HCT116 (cell line): ENCODE data around the gene NFKB1. TPM values are rescaled to one million over a fixed set of nuclear protein-coding genes. Genes with fewer than 3 reads are reported as not detected.

ENCODE experiments used
- ATAC-seq: fragments of 200-7000 bp; cut with Tn5 transposase; 2 replicates; pipeline ENCODE4 v1.9.1; 2020; ENCODE audit warnings: mild to moderate bottlenecking, moderate library complexity
- BruUV-seq: library from RNA; stranded (reverse); fragments of 400-500 nt; replicated peaks from 2 replicates; lab custom pipeline; 2021; lab: Mats Ljungman, UMichigan
- CTCF ChIA-PET: fragments of 300-600 bp; sonication (Branson Sonifier 250); formaldehyde crosslinking; loops from one replicate; lab custom pipeline; 2021; ENCODE audit warnings: antibody characterized with exemption; lab: Charles Lee
- POLR2A ChIA-PET: fragments of 300-600, 350-600 bp; sonication (Branson Sonifier 250); formaldehyde crosslinking; loops from one replicate; lab custom pipeline; 2021; ENCODE audit warnings: antibody characterized with exemption; lab: Charles Lee
- RAD21 ChIA-PET, 2 experiments: fragments of 300-600 bp; sonication (Branson Sonifier 250); formaldehyde crosslinking; loops; one replicate each; lab custom pipeline; 2023; ENCODE audit warnings: low total read pairs in 2 of 2; ENCODE audit not compliant: uncharacterized antibody in 2 of 2, unreplicated experiment in 2 of 2, low non-redundant PET in 1 of 2; lab: Charles Lee
- DNase-seq: peaks from one replicate; pipeline ENCODE4 v3.0.0-alpha.2; 2010; ENCODE audit warnings: low read depth, low spot score
- H2AFZ ChIP-seq: fragments of 200-600 bp; shearing (Covaris generic), sonication (generic); 2 replicates; pipeline ENCODE4 v1.6.1; 2017; ENCODE audit warnings: low read depth, mixed run types, mixed read lengths, antibody characterized with exemption, low read length; ENCODE audit not compliant: poor library complexity, severe bottlenecking
- H3K27ac ChIP-seq: 2 replicates; pipeline ENCODE4 v1.5.1; 2012; ENCODE audit warnings: low read depth, low read length
- H3K27me3 ChIP-seq: fragments of 200-600 bp; sonication (generic); 2 replicates; pipeline ENCODE4 v1.6.1; 2016; ENCODE audit warnings: mixed run types, low read length, mixed read lengths; ENCODE audit not compliant: insufficient read depth
- H3K36me3 ChIP-seq, 2 experiments: fragments of 200-500 bp in 1 of 2; fragments of 200-600 bp in 1 of 2; sonication (Bioruptor generic) in 1 of 2; sonication (generic) in 1 of 2; 2 replicates each; pipeline versions ENCODE4 v1.5.1 to v1.6.1; 2014 to 2016; ENCODE audit warnings: low read length in 2 of 2, inconsistent platforms in 1 of 2, mixed read lengths in 1 of 2, mixed run types in 1 of 2; ENCODE audit not compliant: insufficient read depth in 2 of 2, control insufficient read depth in 1 of 2
- H3K4me1 ChIP-seq, 2 experiments: fragments of 200-600 bp in 1 of 2; sonication (generic) in 1 of 2; 2 replicates each; pipeline versions ENCODE4 v1.5.1 to v1.6.1; 2012 to 2017; ENCODE audit warnings: low read length in 2 of 2, inconsistent platforms in 1 of 2, mild to moderate bottlenecking in 1 of 2, mixed read lengths in 1 of 2, mixed run types in 1 of 2, moderate library complexity in 1 of 2; ENCODE audit not compliant: insufficient read depth in 2 of 2, control insufficient read depth in 1 of 2
- H3K4me2 ChIP-seq: fragments of 200-600 bp; sonication (generic); 2 replicates; pipeline ENCODE4 v1.6.1; 2017; ENCODE audit warnings: mixed run types, low read length, mixed read lengths
- H3K4me3 ChIP-seq, 2 experiments: fragments of 200-600 bp in 1 of 2; sonication (generic) in 1 of 2; replicated peaks in 1 of 2; 2 replicates each; pipeline ENCODE4 v1.5.1; 2011 to 2016; ENCODE audit warnings: low read length in 2 of 2, control low read depth in 1 of 2, low read depth in 1 of 2, mild to moderate bottlenecking in 1 of 2, mixed read lengths in 1 of 2, mixed run types in 1 of 2
- H3K79me2 ChIP-seq: fragments of 200-600 bp; sonication (generic); 2 replicates; pipeline ENCODE4 v1.6.1; 2017; ENCODE audit warnings: mild to moderate bottlenecking, mixed run types, low read length, moderate library complexity, mixed read lengths; ENCODE audit not compliant: insufficient read depth
- H3K9ac ChIP-seq: fragments of 200-600 bp; sonication (generic); 2 replicates; pipeline ENCODE4 v1.6.1; 2016; ENCODE audit warnings: low read length, mixed read lengths
- H3K9me2 ChIP-seq: fragments of 200-600 bp; sonication (generic), shearing (Covaris generic); 2 replicates; pipeline ENCODE4 v1.6.1; 2017; ENCODE audit warnings: mixed run types, mild to moderate bottlenecking, moderate library complexity; ENCODE audit not compliant: insufficient read depth
- H3K9me3 ChIP-seq, 2 experiments: fragments of 200-500 bp in 1 of 2; fragments of 200-600 bp in 1 of 2; sonication (Bioruptor generic) in 1 of 2; sonication (generic) in 1 of 2; 2 replicates each; pipeline ENCODE4 v1.6.1; 2014 to 2017; ENCODE audit warnings: low read length in 2 of 2, mixed read lengths in 2 of 2, inconsistent platforms in 1 of 2, low read depth in 1 of 2, mild to moderate bottlenecking in 1 of 2, mixed run types in 1 of 2, moderate library complexity in 1 of 2; ENCODE audit not compliant: control insufficient read depth in 1 of 2, insufficient read depth in 1 of 2
- H4K20me1 ChIP-seq: fragments of 200-600 bp; sonication (generic), shearing (Covaris generic); 2 replicates; pipeline ENCODE4 v1.6.1; 2017; ENCODE audit warnings: mixed run types, mild to moderate bottlenecking, moderate library complexity; ENCODE audit not compliant: insufficient read depth
- CBX3 ChIP-seq: IDR thresholded peaks from 2 replicates; pipeline ENCODE4 v1.6.1; 2012; ENCODE audit warnings: low read depth
- EGR1 ChIP-seq: IDR thresholded peaks from 2 replicates; pipeline ENCODE4 v1.6.1; 2012; ENCODE audit warnings: low read depth
- ELF1 ChIP-seq: IDR thresholded peaks from 2 replicates; pipeline ENCODE4 v1.6.1; 2012; ENCODE audit warnings: low read depth, borderline replicate concordance
- FOSL1 ChIP-seq: IDR thresholded peaks from 2 replicates; pipeline ENCODE4 v1.6.1; 2012; ENCODE audit warnings: low read depth
- POLR2AphosphoS5 ChIP-seq: IDR thresholded peaks from 2 replicates; pipeline ENCODE4 v1.6.1; 2011; ENCODE audit warnings: mild to moderate bottlenecking, low read depth, low read length, moderate library complexity
- RAD21 ChIP-seq: IDR thresholded peaks from 2 replicates; pipeline ENCODE4 v1.6.1; 2012; ENCODE audit warnings: low read depth, mild to moderate bottlenecking
- SIN3A ChIP-seq: IDR thresholded peaks from 2 replicates; pipeline ENCODE4 v1.6.1; 2012; ENCODE audit warnings: low read depth
- SP1 ChIP-seq: IDR thresholded peaks from 2 replicates; pipeline ENCODE4 v1.6.1; 2012; ENCODE audit warnings: low read depth
- SRF ChIP-seq: IDR thresholded peaks from 2 replicates; pipeline ENCODE4 v1.6.1; 2012; ENCODE audit warnings: low read depth
- intact Hi-C: fragments of 100-400 bp; cut with micrococcal nuclease; formaldehyde crosslinking; loops from 2 replicates; pipeline ENCODE4 v1.10.0; 2022
- total RNA-seq: library from RNA; stranded (reverse); gene quantifications from one replicate; pipeline ENCODE4 v1.2.1, GENCODE V29; 2021; ENCODE audit not compliant: unreplicated experiment
- TF ChIP-seq, protein P1 (sequence below): IDR thresholded peaks from 2 replicates; pipeline ENCODE4 v1.6.1; 2012; ENCODE audit warnings: low read depth
- TF ChIP-seq, protein P2 (sequence below): IDR thresholded peaks from 2 replicates; pipeline ENCODE4 v1.6.1; 2012

NFKB1 gene
- total RNA-seq, 1 experiment from 2014 or later, result 29.4 TPM

DNA sequence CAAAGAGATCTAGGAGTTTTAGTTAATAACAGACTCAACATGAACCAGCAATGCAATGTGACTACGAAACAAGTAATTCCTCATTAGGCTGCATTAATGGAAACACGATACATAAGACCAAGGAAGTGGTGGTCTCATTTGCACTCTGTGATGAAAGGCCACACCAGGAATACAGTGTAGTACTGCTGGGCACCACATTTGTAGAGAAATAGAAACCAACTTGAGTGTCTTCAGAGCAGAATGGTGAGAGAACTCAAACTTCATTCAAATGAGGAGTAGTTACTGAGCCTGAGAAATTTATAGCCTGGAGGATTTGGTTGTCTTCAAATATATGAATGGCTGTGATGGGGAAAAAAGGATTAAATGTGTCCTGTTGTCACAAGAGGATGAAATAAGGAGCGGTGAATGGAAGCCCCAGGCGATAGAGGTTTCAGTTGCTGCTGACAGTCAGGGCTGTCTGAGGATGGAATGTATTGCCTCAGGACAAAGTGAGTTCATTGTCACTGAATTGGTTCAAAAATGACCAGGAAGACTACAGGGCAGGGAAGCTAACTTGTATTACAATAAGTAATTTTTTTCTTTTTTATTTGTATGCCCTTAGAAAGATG, 50.9 kb downstream of the NFKB1 start:
- H3K9ac ChIP-seq, result no peak overlapping the region
- no peak overlapping the region for H3K27ac ChIP-seq
- CTCF ChIA-PET, result no interaction called here
- no peak overlapping the region for H2AFZ ChIP-seq
- H3K9me3 ChIP-seq, result no peaks in the 10 kb centered on the region
- H3K79me2 ChIP-seq, result no peaks in the 10 kb centered on the region
- H4K20me1 ChIP-seq, result no peaks in the 10 kb centered on the region
- DNase-seq, result no peak
- POLR2A ChIA-PET, result no interaction called here
- H3K4me2 ChIP-seq, result no peak overlapping the region
- H3K4me1 ChIP-seq, result no peaks in the 10 kb centered on the region
- no TSS peak for BruUV-seq
- RAD21 ChIA-PET, result no interaction called here
- TF ChIP-seq, protein P1, sequence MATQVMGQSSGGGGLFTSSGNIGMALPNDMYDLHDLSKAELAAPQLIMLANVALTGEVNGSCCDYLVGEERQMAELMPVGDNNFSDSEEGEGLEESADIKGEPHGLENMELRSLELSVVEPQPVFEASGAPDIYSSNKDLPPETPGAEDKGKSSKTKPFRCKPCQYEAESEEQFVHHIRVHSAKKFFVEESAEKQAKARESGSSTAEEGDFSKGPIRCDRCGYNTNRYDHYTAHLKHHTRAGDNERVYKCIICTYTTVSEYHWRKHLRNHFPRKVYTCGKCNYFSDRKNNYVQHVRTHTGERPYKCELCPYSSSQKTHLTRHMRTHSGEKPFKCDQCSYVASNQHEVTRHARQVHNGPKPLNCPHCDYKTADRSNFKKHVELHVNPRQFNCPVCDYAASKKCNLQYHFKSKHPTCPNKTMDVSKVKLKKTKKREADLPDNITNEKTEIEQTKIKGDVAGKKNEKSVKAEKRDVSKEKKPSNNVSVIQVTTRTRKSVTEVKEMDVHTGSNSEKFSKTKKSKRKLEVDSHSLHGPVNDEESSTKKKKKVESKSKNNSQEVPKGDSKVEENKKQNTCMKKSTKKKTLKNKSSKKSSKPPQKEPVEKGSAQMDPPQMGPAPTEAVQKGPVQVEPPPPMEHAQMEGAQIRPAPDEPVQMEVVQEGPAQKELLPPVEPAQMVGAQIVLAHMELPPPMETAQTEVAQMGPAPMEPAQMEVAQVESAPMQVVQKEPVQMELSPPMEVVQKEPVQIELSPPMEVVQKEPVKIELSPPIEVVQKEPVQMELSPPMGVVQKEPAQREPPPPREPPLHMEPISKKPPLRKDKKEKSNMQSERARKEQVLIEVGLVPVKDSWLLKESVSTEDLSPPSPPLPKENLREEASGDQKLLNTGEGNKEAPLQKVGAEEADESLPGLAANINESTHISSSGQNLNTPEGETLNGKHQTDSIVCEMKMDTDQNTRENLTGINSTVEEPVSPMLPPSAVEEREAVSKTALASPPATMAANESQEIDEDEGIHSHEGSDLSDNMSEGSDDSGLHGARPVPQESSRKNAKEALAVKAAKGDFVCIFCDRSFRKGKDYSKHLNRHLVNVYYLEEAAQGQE, result no peak
- TF ChIP-seq FOSL1 (no peak), EGR1 (no peak), SRF (no peak), POLR2AphosphoS5 (no peak), SIN3A (no peak), ELF1 (no peak), SP1 (no peak), RAD21 (no peak), CBX3 (no peak)
- TF ChIP-seq, protein P2, sequence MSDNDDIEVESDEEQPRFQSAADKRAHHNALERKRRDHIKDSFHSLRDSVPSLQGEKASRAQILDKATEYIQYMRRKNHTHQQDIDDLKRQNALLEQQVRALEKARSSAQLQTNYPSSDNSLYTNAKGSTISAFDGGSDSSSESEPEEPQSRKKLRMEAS, result no peak
- TF ChIP-seq, all 23 proteins: peak for 0
- no peak overlapping the region for H3K4me3 ChIP-seq
- no peak for ATAC-seq
- intact Hi-C loops, result no loop called here
- H3K27me3 ChIP-seq, result no peaks in the 10 kb centered on the region
- no peaks in the 10 kb centered on the region for H3K9me2 ChIP-seq
- no peaks in the 10 kb centered on the region for H3K36me3 ChIP-seq
